ENCODE data around the gene ARSI. TPM values are rescaled to one million over a fixed set of nuclear protein-coding genes. Genes with fewer than 3 reads are reported as not detected.

Gene ARSI
- total RNA-seq, 3 donors from 2014 or later: 0.41 to 1.6 (median 0.63) TPM

GRCh38 chr5:150326707-150327106 lies 24.0 kb upstream of the ARSI start:
- TF ChIP-seq, protein P1, sequence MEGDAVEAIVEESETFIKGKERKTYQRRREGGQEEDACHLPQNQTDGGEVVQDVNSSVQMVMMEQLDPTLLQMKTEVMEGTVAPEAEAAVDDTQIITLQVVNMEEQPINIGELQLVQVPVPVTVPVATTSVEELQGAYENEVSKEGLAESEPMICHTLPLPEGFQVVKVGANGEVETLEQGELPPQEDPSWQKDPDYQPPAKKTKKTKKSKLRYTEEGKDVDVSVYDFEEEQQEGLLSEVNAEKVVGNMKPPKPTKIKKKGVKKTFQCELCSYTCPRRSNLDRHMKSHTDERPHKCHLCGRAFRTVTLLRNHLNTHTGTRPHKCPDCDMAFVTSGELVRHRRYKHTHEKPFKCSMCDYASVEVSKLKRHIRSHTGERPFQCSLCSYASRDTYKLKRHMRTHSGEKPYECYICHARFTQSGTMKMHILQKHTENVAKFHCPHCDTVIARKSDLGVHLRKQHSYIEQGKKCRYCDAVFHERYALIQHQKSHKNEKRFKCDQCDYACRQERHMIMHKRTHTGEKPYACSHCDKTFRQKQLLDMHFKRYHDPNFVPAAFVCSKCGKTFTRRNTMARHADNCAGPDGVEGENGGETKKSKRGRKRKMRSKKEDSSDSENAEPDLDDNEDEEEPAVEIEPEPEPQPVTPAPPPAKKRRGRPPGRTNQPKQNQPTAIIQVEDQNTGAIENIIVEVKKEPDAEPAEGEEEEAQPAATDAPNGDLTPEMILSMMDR (IDR thresholded peaks at IDR 0.05): no peak
- DNase-seq (no peak), ATAC-seq (no peak)
- Histone ChIP-seq H3K4me1 (ENCODE audit: low read depth) (no peaks in the 10 kb centered on the region), H3K36me3 (ENCODE audit: low read depth) (no peaks in the 10 kb centered on the region), H3K9me3 (no peaks in the 10 kb centered on the region), H3K4me3 (no peak overlapping the region)
- intact Hi-C loops (cut with DNase I, micrococcal nuclease): no loop called here

DNA sequence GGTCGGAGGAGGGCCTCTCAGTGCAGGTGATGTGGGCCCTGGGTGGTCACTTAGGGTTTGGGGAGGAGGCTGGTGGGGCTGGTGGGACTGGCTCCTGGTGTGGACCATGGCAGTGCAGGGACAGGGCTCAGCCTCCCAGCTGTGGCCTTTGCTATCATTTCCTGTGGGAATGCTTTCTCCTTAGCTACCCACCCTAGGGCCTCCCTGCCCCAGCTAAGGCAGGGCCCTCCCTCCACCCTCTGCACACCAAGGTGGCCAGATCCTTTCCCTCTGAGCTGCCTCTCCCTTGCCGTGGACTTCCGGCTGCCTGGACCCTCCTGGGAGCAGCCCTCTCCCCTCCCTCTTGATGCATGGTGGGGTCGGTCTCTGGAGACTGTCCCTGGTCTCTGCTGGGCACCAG lies 22.7 kb upstream of the ARSI start:
- Histone ChIP-seq H3K4me1 (ENCODE audit: low read depth) (no peaks in the 10 kb centered on the region), H3K9me3 (no peaks in the 10 kb centered on the region), H3K36me3 (ENCODE audit: low read depth) (no peaks in the 10 kb centered on the region), H3K4me3 (no peak overlapping the region)
- TF ChIP-seq, protein P1 (IDR thresholded peaks at IDR 0.05): no peak
- ATAC-seq (no peak), DNase-seq (no peak)
- intact Hi-C loops (cut with DNase I, micrococcal nuclease): no loop called here

DNA sequence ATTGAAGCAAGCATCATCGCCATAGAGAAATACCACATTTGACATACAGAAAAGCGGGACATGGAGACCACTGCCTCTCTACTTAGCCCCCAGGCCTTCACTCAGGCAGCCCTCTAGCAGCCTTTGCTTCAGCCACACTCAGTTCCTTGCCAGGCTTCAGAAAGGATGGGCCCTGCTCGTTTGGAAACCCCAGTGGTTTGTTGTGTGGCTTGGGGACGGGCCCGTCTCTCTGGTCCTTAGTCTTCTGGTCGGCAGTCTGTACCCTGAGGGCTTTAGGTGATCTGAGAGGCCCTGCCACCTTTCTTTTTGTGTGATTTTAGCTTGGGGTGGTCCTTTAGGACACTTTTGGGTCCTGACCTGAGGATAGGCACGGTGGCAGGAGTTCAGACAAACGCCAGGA lies 21.1 kb upstream of the ARSI start:
- intact Hi-C loops (cut with DNase I, micrococcal nuclease): no loop called here
- TF ChIP-seq, protein P1 (IDR thresholded peaks at IDR 0.05): no peak

DNA sequence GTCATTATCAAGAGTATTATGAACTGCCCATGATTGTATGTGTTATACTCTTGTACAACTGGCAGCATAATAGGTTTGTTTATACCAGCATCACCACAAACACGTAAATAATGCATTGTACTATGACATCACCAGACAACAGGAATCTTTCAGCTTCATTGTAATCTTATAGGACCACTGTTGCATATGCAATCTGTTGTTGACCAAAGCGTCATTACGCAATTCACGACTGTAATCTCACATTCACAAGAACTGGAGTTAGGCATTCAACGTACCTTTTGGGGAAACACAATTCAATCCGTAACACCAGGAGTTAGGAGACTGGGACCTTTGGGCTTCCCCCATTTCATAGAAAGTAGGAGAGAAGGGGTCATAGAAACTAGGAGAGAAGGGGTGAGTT lies 20.4 kb upstream of the ARSI start:
- H3K36me3 ChIP-seq (ENCODE audit: low read depth): no peaks in the 10 kb centered on the region
- H3K9me3 ChIP-seq: no peaks in the 10 kb centered on the region
- TF ChIP-seq, protein P1 (IDR thresholded peaks at IDR 0.05): no peak
- intact Hi-C loops (cut with DNase I, micrococcal nuclease): no loop called here
- DNase-seq (no peak), ATAC-seq (no peak)
- no peak overlapping the region for H3K4me3 ChIP-seq
- no peaks in the 10 kb centered on the region for H3K4me1 ChIP-seq (ENCODE audit: low read depth)

More for the DNA sequence above, 21.1 kb upstream of the ARSI start:
- Histone ChIP-seq H3K36me3 (ENCODE audit: low read depth) (no peaks in the 10 kb centered on the region), H3K4me1 (ENCODE audit: low read depth) (no peaks in the 10 kb centered on the region), H3K9me3 (no peaks in the 10 kb centered on the region), H3K4me3 (no peak overlapping the region)
- no peak for DNase-seq
- no peak for ATAC-seq

- H3K4me1 ChIP-seq (ENCODE audit: low read depth): no peaks in the 10 kb centered on the region
- DNase-seq (no peak), ATAC-seq (no peak)
- intact Hi-C loops (cut with DNase I, micrococcal nuclease): no loop called here
- H3K9me3 ChIP-seq: no peaks in the 10 kb centered on the region
- H3K36me3 ChIP-seq (ENCODE audit: low read depth): no peaks in the 10 kb centered on the region
- H3K4me3 ChIP-seq: no peak overlapping the region
- TF ChIP-seq, protein P1 (IDR thresholded peaks at IDR 0.05): no peak
Observed at GRCh38 chr5:150322202-150322601, 19.5 kb upstream of the ARSI start.

DNA sequence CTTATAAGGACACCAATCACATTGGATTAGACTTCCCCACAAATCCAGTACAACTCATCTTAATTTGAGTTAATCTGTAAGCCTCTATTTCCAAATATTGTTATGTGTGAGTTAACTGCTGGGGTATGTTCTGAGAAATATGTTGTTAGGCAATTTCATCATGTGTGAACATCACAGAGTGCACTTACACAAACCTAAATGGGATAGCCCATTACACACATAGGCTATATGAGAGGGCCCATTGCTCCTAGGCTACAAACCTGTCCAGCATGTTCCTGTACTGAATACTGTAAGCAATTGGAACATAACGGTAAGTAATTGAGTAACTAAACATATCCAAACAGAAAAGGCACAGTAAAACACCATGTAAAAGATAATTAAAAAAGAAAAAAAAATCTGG lies 19.1 kb upstream of the ARSI start:
- H3K36me3 ChIP-seq (ENCODE audit: low read depth): no peaks in the 10 kb centered on the region
- H3K4me3 ChIP-seq: no peak overlapping the region
- intact Hi-C loops (cut with DNase I, micrococcal nuclease): no loop called here
- DNase-seq (no peak), ATAC-seq (no peak)
- no peaks in the 10 kb centered on the region for H3K4me1 ChIP-seq (ENCODE audit: low read depth)
- TF ChIP-seq, protein P1 (IDR thresholded peaks at IDR 0.05): no peak
- H3K9me3 ChIP-seq: no peaks in the 10 kb centered on the region

Data from mucosa of descending colon (tissue), 3 donors.